ENCODE data around the gene CNPY1. TPM values are rescaled to one million over a fixed set of nuclear protein-coding genes. Genes with fewer than 3 reads are reported as not detected.

The CNPY1 gene
- total RNA-seq, 2 experiments from 2014 or later, result not detected

DNA sequence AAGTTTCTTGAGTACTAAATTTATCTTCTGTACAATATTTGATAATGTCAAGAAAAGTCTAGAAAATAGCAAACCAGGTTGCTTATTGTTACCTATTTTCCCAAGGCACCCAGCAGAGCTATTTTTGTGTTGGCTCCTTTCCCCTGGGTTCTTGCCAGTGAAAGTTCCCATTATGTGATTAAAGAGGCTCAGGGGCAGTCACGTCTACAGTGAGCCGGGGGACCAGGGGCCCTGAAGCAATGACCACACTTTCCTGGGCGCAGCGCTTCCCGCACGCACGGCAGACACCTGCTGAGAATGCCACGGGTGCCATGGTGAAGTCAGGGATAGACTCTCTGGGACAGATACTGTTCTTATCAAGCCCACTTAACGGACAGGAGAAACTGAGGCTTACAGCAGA is 10.4 kb upstream of the CNPY1 start:
- no peaks in the 10 kb centered on the region for H3K36me3 Mint-ChIP-seq
- no peaks in the 10 kb centered on the region for H3K9me3 Mint-ChIP-seq
- DNase-seq, result no peak
- no peaks in the 10 kb centered on the region for H3K4me1 Mint-ChIP-seq
- H3K27ac Mint-ChIP-seq, result no peak overlapping the region
- H3K27me3 Mint-ChIP-seq, result peaks cover 12% of the 10 kb centered on the region
- H3K4me3 Mint-ChIP-seq, result no peak overlapping the region

DNA sequence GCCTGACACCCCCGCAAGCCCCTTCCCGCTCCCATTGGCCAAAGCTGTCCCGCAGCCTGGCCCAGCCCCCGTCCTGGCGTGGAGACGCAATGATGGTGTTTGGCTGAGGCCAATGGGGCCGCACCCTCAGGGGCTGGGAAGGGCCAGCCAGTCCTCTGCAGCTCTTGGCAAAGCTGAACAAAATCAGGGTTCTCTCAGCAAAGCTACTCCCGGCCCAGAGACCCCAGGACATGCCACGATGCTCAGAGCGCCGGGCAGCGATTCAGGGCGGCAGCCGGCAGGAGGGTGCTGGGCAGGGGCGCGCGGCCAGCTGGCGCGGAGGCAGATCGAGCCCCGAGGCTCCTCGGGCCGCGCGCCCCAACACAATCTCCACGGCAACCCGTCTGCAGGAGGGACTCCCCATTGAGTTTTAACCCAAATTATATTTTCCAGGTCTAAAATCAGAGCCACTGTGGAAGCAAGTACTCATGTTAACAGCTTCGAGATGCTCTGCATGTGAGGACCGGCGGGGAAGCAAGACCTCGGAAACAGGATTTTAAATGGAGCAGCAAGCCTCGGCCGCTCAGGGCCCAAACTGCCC is 8.8 kb upstream of the CNPY1 start:
- Mint-ChIP-seq H3K27me3 (peaks cover 14% of the 10 kb centered on the region), H3K4me3 (no peak overlapping the region), H3K9me3 (no peaks in the 10 kb centered on the region), H3K36me3 (no peaks in the 10 kb centered on the region), H3K4me1 (no peaks in the 10 kb centered on the region), H3K27ac (no peak overlapping the region)
- DNase-seq, result no peak

DNA sequence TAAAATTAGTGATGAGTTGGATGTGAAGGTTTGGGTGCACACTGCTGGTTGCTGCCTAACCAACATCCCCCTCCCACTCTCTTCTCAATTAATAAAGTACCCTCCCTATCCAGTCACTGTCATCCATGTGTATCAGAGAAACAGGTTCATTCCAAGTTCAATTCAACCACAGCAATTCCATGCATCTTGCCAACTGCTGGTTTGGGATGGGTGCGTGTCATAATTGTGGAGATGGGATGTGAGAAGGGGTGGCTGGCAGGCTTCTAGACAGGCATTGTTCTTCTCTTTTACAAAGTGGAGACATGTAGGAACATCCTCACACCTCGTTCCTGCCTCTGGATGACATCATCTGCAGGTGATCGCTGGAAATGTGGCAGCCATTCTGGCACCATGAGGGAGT is 7.5 kb upstream of the CNPY1 start:
- Mint-ChIP-seq H3K27me3 (peaks cover 11% of the 10 kb centered on the region), H3K4me3 (no peak overlapping the region), H3K36me3 (no peaks in the 10 kb centered on the region), H3K27ac (no peak overlapping the region), H3K4me1 (no peaks in the 10 kb centered on the region), H3K9me3 (no peaks in the 10 kb centered on the region)
- no peak for DNase-seq

DNA sequence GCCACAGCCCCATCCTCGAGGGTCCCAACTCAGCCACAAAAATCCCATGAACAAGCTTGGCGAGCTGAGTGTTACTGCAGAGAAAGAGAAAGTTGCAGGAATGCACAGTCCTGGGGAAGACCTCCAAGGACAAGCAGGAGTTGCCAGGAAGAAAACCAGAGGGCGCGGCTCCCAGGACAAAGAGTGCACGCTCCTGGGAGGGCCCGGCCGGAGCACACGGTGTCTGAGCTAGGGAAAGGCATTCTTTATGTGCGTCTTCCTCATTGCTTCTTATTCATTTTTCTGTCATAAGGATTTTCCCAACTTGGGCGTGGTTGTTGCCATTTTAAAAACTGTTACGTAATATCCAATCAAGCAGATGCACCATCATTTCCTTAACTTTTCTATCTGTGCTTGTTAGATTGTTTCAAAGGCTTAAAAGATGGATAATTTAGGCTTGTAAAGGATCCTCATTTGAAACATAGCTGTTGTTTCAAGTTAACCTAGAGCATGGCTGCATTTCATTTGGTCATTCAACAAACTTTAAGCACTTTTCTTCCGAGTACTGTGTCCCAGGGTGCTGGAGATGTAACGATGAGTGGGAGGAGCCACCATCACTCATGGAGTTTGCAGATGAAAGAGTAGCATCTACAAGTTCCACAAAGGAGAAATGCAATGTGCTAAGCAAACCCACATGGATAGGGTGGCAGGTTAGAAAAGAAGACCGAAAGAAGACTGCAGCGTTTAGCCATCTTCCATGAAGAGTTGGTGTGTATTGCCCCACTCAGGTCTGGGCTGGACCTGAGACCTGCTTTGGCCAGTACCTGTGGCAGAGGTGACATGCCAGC is 5.6 kb upstream of the CNPY1 start:
- Mint-ChIP-seq H3K36me3 (no peaks in the 10 kb centered on the region), H3K4me3 (no peak overlapping the region), H3K4me1 (no peaks in the 10 kb centered on the region), H3K27ac (no peak overlapping the region), H3K9me3 (no peaks in the 10 kb centered on the region), H3K27me3 (peaks cover 11% of the 10 kb centered on the region)
- DNase-seq, result no peak

DNA sequence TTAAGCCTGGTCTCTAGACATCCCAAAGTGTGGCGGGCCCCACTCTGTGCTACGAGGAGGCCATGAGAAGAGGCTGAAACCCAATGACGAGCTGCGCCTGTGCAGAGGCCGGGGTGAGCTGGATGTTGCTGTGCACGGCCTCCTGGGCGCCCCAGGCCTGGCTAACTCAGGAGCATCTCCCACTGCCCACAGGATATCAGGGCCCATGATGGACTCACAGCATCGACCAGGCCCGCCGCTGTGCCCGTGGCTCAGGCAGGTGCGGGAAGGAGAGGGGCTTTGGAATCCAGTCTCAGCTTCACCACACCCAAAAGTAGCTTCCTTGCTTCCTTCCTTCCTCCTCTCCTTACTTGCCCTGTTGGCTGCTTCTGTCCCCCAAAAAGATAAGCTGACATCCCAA is 4.6 kb upstream of the CNPY1 start:
- Mint-ChIP-seq H3K27me3 (peaks cover 11% of the 10 kb centered on the region), H3K36me3 (no peaks in the 10 kb centered on the region), H3K4me1 (no peaks in the 10 kb centered on the region), H3K9me3 (no peaks in the 10 kb centered on the region), H3K4me3 (no peak overlapping the region), H3K27ac (no peak overlapping the region)
- no peak for DNase-seq

DNA sequence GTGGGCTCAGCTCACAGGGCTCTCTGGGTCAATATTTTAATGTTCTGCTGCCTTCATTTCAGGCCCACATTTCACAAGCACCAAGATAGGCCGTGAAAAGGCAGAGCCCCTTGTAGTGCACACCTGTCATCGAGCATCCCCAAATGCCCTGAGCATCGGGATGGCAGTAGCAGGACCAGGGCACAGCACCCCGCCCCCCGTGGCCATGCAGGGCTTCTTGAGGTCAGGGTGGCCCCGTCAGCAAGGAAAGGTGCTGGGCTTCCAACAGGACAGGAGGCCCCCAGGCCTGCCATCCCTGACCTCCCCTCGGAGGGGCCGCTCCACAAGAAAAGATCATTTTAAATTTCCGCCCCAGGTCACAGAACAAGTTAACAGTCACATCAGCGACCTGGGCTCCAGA is 2.9 kb upstream of the CNPY1 start:
- H3K4me3 Mint-ChIP-seq, result no peak overlapping the region
- H3K9me3 Mint-ChIP-seq, result no peaks in the 10 kb centered on the region
- H3K27ac Mint-ChIP-seq, result no peak overlapping the region
- no peaks in the 10 kb centered on the region for H3K36me3 Mint-ChIP-seq
- peaks cover 11% of the 10 kb centered on the region for H3K27me3 Mint-ChIP-seq
- no peak for DNase-seq
- no peaks in the 10 kb centered on the region for H3K4me1 Mint-ChIP-seq

DNA sequence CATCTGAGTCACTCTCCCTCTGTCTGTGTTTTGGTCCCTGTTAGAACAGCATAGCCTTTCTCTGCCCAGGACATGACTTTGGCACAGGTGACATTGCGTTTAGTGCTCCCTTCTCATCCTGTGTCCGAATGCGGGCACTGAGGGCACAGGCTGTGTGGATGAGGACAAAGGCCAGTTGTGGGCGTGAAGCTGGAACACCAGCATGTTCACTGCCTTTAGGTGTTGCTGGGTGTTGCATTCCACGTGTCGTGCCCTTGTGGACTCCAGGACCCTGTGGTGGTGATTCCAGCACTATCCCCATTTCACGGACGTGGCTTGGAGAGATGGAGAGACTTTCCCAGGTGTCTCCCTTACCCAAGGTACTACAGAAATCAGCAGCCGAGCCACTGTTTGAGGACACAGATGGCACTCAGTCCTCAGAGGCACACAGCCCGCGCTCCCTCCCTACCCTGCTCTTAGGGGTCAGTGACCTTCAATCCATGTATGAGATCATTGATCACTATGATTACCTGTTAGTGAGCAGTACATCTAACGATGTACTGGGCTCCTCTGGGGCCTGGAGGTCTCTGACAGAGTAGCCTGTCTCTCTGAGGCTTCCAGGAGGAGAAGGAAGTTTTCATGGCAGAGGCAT is 917 bp upstream of the CNPY1 start:
- no peaks in the 10 kb centered on the region for H3K4me1 Mint-ChIP-seq
- peaks cover 10% of the 10 kb centered on the region for H3K27me3 Mint-ChIP-seq
- no peaks in the 10 kb centered on the region for H3K9me3 Mint-ChIP-seq
- H3K36me3 Mint-ChIP-seq, result no peaks in the 10 kb centered on the region
- H3K27ac Mint-ChIP-seq, result no peak overlapping the region
- DNase-seq, result no peak
- no peak overlapping the region for H3K4me3 Mint-ChIP-seq

DNA sequence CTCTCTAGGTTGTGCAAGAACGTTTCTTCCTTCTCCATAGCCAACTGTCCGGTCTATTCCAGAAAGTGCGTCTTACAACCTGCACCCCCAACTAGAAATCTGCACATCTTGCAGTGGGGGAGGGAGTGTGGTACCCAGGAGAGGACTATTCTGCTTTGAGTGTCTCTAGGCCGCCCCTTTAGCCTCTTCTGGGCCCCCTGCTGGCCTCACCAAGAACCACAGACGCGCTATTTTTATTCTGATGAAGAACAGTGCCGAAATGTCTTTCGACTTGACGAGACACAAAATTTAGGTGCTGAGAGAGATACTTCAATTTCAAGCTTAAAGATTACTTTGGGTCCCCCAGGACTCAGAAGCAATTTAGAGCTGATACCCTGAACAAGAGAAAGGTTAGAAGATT is 1.0 kb downstream of the CNPY1 start:
- Mint-ChIP-seq H3K36me3 (no peaks in the 10 kb centered on the region), H3K27me3 (no peaks in the 10 kb centered on the region), H3K4me3 (no peak overlapping the region), H3K4me1 (no peaks in the 10 kb centered on the region), H3K9me3 (no peaks in the 10 kb centered on the region), H3K27ac (no peak overlapping the region)
- DNase-seq, result no peak

DNA sequence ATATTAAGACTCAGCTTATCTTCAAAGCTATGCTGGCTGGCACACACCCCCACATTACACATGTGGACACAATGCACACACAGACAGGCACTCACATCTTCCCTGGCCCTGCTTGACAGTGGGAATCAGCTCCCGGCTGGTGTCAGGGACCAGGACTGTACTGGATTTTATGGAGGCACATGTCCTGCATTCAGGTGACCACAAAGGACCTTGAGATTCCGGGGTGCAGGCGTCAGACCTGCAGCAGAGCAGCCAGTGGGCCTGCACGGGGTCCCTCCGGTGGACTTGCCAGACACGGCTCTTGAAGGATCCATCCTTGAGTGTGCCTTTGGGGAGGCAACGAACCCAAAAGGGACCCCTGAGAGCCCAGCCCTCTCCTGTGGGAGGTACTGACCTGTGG is 1.9 kb downstream of the CNPY1 start:
- H3K27me3 Mint-ChIP-seq, result no peaks in the 10 kb centered on the region
- H3K27ac Mint-ChIP-seq, result no peak overlapping the region
- H3K36me3 Mint-ChIP-seq, result no peaks in the 10 kb centered on the region
- H3K4me1 Mint-ChIP-seq, result no peaks in the 10 kb centered on the region
- H3K9me3 Mint-ChIP-seq, result no peaks in the 10 kb centered on the region
- DNase-seq, result no peak
- H3K4me3 Mint-ChIP-seq, result no peak overlapping the region

DNA sequence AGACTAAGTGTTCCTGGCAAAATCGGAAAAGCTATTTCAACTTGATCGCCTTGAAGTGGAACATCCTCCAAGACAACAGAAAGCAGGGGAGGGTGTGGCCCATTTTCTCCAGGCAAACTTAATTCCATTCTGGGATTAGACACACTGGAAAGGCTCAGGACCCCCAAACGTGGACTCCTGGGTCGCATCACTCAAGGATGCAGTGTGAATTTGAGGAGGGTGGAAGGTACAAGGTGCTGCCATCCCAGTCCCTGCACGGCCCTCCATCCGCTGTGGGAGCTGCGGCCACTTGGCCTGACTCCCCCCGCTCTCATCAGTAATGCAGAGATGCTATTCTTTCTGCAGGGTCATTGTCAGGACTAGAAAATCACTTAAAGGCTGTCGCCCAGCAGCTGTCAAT is 2.4 kb downstream of the CNPY1 start:
- no peaks in the 10 kb centered on the region for H3K27me3 Mint-ChIP-seq
- H3K4me3 Mint-ChIP-seq, result no peak overlapping the region
- H3K9me3 Mint-ChIP-seq, result no peaks in the 10 kb centered on the region
- H3K4me1 Mint-ChIP-seq, result no peaks in the 10 kb centered on the region
- no peaks in the 10 kb centered on the region for H3K36me3 Mint-ChIP-seq
- DNase-seq, result no peak
- H3K27ac Mint-ChIP-seq, result no peak overlapping the region

DNA sequence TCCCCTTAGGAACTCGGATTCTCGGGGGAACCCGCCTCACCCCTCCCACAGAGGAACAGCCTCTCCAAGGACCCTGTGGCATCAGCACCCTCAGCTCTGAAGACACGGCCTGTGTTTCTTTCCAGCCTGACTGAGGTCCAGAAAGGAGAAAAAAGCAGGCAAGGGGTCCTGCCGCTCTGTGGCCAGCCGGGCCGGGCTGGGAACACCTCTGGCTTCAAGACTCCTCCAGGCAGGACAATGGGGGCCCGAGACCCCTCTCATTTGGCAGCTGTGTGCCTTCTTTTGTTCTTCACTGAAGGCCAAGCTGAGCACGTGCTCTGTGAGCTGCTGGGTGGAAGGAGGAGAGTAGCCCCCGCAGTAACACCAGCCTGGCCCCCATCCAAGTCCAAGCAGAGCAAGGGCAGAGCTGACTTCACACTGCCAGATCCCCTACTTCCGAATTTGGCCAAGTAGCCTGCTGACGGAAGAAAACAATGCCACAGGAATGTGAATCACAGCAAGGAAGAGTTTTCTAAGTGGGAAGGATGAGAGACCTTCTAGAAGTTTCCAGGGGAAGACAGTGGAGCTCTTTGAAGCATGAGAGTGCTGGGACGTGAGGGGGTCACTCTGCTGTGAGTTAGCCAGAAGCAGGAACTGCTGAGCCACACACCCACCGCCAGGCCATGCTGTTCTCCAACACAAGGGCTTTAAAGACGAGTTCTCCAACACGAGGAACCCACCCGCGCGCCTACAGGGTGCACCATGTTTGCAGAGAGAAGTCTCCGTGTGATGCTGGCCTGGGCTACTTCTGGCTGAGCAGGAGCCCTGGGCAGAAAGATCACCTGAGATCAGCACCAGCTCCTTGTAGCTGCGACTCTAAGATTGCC is 3.1 kb downstream of the CNPY1 start:
- H3K9me3 Mint-ChIP-seq, result no peaks in the 10 kb centered on the region
- H3K27ac Mint-ChIP-seq, result no peak overlapping the region
- no peaks in the 10 kb centered on the region for H3K36me3 Mint-ChIP-seq
- no peaks in the 10 kb centered on the region for H3K4me1 Mint-ChIP-seq
- H3K27me3 Mint-ChIP-seq, result peaks cover 6% of the 10 kb centered on the region
- DNase-seq, result no peak
- no peak overlapping the region for H3K4me3 Mint-ChIP-seq

DNA sequence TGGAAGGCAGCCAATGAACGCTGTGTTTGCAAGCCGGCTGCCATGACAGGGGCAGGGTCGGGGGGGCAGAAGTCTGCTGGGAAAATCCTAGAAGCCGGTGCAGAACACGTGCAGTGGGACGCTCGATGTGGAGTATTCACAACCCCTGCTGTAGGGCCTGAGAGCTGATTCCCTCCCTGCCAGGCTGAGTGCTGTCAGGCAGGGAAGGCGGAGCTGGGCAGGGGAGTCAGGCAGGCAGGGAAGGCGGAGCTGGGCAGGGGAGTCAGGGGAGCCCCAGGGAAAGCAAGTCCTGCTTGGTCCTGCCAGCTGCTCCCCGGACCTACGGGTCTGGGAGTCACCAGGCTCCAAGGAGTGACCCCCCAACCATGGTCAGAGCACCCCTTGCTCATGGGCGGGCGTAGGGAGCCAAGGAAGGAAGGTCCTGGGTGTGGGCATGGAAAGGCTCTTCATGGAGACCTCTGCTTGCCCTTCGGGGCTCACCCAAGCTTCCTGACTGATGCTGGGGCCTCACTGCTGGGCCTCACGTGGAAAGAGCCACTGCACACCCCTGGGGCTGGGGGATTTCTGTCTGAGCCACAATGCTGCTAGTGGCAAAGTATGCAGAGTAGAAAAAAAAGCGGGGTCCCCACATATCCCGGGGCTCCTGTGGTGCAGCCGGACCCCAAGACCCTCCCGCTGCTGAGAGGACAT is 4.2 kb downstream of the CNPY1 start:
- Mint-ChIP-seq H3K4me3 (no peak overlapping the region), H3K27ac (no peak overlapping the region)

DNA sequence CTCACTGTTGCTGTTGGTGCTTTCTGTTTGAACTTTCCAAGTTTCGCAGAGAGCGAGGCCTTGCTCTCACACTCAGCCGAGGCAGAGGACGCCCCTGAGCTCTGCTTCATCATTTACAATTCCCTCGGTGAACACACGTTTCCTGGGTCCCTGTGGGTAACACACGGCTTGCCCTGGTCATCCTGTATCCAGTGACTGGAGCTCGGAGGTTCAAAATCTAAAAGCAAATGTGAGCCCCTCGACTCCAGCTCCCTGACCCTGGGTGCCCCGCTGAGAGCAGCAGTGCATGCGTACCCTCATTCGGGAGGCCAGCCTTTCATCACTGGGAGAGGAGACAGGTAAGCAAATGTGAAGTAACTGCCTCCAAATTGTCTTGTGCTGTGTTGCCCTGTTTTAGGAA is 5.8 kb downstream of the CNPY1 start:
- H3K4me1 Mint-ChIP-seq, result no peaks in the 10 kb centered on the region
- peaks cover 17% of the 10 kb centered on the region for H3K27me3 Mint-ChIP-seq
- H3K9me3 Mint-ChIP-seq, result no peaks in the 10 kb centered on the region
- H3K4me3 Mint-ChIP-seq, result no peak overlapping the region
- H3K36me3 Mint-ChIP-seq, result no peaks in the 10 kb centered on the region
- DNase-seq, result no peak
- no peak overlapping the region for H3K27ac Mint-ChIP-seq

More for the DNA sequence above, 4.2 kb downstream of the CNPY1 start:
- Mint-ChIP-seq H3K27me3 (peaks cover 9% of the 10 kb centered on the region), H3K36me3 (no peaks in the 10 kb centered on the region), H3K9me3 (no peaks in the 10 kb centered on the region), H3K4me1 (no peaks in the 10 kb centered on the region)
- no peak for DNase-seq

DNA sequence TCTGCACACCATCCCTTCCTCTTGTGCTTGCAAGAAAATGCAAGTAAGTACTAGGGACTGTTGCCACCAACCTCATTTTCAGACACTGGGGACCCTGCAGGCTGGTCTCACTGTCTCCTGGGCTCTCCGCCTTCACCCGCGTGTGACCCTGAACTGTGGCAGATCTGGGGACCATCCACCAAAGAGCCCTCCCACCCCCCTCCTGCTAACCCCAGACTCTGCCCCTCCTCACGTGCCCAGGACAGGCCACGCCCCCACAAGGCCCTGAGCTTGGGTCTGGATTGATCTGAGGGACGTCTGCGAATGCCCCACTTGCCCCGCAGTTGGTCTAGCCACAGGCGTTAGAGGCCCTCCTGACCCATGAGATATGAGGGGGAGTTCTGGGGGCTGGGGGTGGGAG is 8.1 kb downstream of the CNPY1 start:
- no peak overlapping the region for H3K4me3 Mint-ChIP-seq
- no peaks in the 10 kb centered on the region for H3K36me3 Mint-ChIP-seq
- no peak for DNase-seq
- peaks cover 38% of the 10 kb centered on the region for H3K27me3 Mint-ChIP-seq
- peaks cover 3% of the 10 kb centered on the region for H3K4me1 Mint-ChIP-seq
- H3K9me3 Mint-ChIP-seq, result no peaks in the 10 kb centered on the region
- H3K27ac Mint-ChIP-seq, result no peak overlapping the region

DNA sequence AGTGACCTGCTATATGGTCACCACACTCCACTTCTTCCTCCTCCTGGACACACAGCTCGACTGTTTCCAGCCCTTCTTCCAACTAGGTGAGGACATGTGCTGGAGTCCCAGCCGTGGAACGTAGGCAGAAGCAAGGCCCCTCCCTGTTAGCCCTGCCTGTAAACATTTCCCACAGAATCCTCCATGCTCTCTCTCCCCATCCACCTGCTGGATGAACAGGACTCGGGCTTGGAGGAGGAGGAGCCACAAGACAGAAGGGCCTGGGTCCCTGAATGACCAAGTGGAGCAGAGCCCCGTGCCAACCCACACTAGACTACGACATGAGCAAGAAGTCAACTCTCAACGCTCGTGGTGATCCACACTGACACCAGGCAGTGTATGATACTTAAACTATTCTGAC is 9.9 kb downstream of the CNPY1 start:
- Mint-ChIP-seq H3K27me3 (peaks cover 55% of the 10 kb centered on the region), H3K9me3 (no peaks in the 10 kb centered on the region), H3K4me3 (no peak overlapping the region), H3K4me1 (peaks cover 10% of the 10 kb centered on the region), H3K27ac (no peak overlapping the region), H3K36me3 (no peaks in the 10 kb centered on the region)
- no peak for DNase-seq

Data from activated naive CD8-positive, alpha-beta T cell treated with anti-CD3 and anti-CD28 coated beads for 36 hours (primary cell).